Fibroblast of lung (primary cell): Measurements from ENCODE around the gene SORCS2.

Experiments
- CTCF ChIP-seq, 2 donors: IDR thresholded peaks in 1 of 2; conservative IDR thresholded peaks in 1 of 2; 1 replicate in 1 of 2; 2 replicates in 1 of 2; pipeline ENCODE4 v1.5.1; 2011 to 2012; ENCODE audit warnings: low read length in 2 of 2, control low read depth in 1 of 2, inconsistent platforms in 1 of 2, low read depth in 1 of 2, mild to moderate bottlenecking in 1 of 2
- EZH2 ChIP-seq: IDR thresholded peaks from 2 replicates; pipeline ENCODE4 v1.5.1; 2012; ENCODE audit warnings: low read length, control low read depth, mild to moderate bottlenecking; ENCODE audit errors: missing control alignments

DNA sequence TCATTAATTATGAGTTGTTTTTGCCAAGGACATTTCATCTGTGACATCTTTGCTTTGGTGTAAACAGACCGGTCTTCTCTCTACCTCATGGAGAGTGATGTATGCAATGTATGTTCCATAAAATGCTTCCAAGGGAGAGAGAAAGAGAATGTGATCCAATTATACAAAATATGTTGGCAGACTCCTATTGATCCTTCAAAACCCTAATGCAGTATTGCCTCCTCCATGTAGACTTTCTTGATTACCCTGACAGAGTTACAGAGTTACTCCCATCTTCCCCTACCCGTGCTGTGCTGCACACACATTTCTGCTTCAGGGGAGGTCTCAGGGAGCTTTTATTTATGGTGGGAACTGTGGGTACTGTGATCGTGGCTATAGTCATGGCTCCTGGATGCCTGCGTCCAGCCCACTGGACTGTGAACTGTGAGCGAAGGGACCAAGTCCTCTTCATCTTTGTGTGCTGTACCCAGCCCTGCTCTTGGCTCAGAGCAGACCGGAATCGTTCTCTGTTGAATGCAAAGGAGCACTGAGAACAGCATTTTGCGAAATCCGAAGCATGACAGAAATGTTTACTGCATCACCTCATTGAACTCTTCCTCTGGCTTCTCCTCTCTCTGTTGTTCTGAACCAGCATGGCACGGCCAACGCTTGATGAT, 32.7 kb downstream of the SORCS2 start:
- TF ChIP-seq CTCF (conservative IDR thresholded peaks at IDR 0.05 in 1 of 2, IDR thresholded peaks at IDR 0.05 in 1 of 2; ENCODE audit: low read depth in 1 of 2, low read length in 2 of 2) (no peak), EZH2 (no peak)
